ENCODE data around the gene ST6GALNAC4.
A peak's percentile ranks its signal among the peaks of the same experiment; 100 is the strongest.

Gene ST6GALNAC4

DNA sequence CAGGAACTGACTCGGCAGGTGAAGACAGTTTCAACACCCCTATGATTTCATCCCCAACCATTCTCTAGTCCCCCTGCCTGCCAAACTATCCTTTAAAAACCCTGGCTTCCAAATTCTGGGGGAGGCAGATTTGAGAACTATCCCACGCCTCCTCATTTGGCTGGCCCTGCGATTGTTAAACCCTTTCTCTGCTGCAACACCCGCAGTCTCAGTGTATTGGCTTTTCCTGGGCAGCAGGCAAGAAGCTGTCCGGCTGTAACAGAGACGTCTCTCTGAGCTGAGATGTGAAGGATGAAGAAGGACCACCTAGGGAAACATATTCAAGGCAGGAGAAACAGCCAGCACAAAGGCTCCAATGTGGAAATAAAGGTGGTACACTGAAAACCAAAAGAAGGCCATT lies 24.0 kb downstream of the ST6GALNAC4 start:
- Mint-ChIP-seq H3K27me3 (ENCODE audit: low read depth) (no peaks in the 10 kb centered on the region), H3K36me3 (ENCODE audit: low read depth) (peaks cover 77% of the 10 kb centered on the region), H3K9me3 (no peaks in the 10 kb centered on the region), H3K4me3 (no peak overlapping the region), H3K4me1 (peaks cover 10% of the 10 kb centered on the region), H3K27ac (peak overlapping the region in 2 of 3 experiments; percentile 52 to 54)
- TF ChIP-seq, protein P1, sequence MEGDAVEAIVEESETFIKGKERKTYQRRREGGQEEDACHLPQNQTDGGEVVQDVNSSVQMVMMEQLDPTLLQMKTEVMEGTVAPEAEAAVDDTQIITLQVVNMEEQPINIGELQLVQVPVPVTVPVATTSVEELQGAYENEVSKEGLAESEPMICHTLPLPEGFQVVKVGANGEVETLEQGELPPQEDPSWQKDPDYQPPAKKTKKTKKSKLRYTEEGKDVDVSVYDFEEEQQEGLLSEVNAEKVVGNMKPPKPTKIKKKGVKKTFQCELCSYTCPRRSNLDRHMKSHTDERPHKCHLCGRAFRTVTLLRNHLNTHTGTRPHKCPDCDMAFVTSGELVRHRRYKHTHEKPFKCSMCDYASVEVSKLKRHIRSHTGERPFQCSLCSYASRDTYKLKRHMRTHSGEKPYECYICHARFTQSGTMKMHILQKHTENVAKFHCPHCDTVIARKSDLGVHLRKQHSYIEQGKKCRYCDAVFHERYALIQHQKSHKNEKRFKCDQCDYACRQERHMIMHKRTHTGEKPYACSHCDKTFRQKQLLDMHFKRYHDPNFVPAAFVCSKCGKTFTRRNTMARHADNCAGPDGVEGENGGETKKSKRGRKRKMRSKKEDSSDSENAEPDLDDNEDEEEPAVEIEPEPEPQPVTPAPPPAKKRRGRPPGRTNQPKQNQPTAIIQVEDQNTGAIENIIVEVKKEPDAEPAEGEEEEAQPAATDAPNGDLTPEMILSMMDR (IDR thresholded peaks at IDR 0.05; ENCODE audit: unreplicated experiment in 3 of 3): no peak

DNA sequence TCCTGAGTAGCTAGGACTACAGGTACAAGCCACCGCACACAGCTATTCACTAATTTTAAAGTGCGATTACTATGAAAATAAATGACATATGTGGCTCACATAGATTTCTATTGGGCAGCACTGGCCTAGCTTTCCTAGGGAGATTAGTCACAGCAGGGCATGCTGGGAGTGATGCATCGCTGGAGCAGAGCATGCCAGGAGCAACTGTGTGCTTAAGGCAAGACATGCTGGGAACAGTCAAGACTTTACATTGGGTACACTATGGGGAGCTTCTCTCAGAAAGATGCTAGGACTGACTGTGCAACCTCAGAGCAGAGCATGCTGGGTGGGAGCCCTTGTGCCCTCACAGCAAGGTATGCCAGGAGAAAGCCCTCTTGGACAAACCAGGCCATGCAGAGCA lies 26.8 kb downstream of the ST6GALNAC4 start:
- no peaks in the 10 kb centered on the region for H3K4me1 Mint-ChIP-seq
- no peak overlapping the region for H3K4me3 Mint-ChIP-seq
- H3K27me3 Mint-ChIP-seq (ENCODE audit: low read depth): no peaks in the 10 kb centered on the region

DNA sequence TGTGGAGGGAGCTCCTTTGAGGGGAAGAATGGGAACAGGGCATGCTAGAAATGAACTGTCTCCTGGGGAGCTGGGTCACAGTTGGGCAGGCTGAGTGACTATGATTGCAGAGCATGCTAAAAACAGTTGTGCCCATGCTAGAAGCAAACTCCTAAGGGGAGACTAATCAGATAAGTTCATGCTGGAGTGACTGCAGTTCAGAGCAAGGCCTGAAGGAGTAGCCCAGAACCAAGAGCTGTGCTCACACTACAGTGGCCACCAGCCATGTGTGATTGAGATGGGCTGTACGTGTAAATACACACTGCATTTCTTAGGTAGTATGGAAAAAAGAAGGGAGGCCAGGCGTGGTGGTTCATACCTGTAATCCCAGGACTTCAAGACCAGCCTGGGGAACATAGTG lies 29.0 kb downstream of the ST6GALNAC4 start:
- H3K4me1 Mint-ChIP-seq: peaks cover 10% of the 10 kb centered on the region
- H3K27me3 Mint-ChIP-seq (ENCODE audit: low read depth): no peaks in the 10 kb centered on the region
- H3K9me3 Mint-ChIP-seq: no peaks in the 10 kb centered on the region
- TF ChIP-seq, protein P1 (IDR thresholded peaks at IDR 0.05; ENCODE audit: unreplicated experiment in 3 of 3): peak in 1 of 3 experiments; percentile 15
- no peak overlapping the region for H3K4me3 Mint-ChIP-seq
- H3K27ac Mint-ChIP-seq: peak overlapping the region in 1 of 3 experiments; percentile 52
- H3K36me3 Mint-ChIP-seq (ENCODE audit: low read depth): peaks cover 64% of the 10 kb centered on the region

More for the DNA sequence above, 26.8 kb downstream of the ST6GALNAC4 start:
- TF ChIP-seq, protein P1 (IDR thresholded peaks at IDR 0.05; ENCODE audit: unreplicated experiment in 3 of 3): no peak
- H3K36me3 Mint-ChIP-seq (ENCODE audit: low read depth): peaks cover 75% of the 10 kb centered on the region
- no peaks in the 10 kb centered on the region for H3K9me3 Mint-ChIP-seq
- H3K27ac Mint-ChIP-seq: no peak overlapping the region

DNA sequence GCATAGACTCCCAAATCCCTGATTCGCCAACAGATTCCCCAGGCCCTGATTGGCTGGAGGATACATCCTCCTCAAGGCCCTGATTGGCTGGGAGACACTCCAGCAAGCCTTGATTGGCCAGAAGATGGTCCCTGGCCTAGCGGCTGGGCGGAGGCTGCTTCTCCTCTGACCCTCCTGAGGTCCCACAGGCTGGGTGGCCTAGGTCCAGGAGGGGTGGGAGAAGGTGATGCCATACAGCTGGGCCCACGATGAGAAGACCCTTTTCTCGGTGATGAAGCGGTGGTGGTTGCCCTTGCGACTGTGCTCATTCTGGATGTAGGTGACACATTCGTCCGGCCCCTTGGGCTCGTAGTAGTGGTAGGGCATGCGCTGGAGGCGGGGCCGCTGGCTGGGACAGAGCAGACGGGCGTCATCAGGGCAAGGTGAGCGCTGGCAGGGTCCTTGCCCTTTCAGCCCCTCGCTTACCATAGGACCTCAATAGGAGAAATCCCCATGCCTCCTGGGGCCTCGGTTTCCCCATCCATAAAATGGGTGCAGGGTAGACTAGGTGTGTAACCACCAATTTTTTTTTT lies 30.4 kb downstream of the ST6GALNAC4 start:
- Mint-ChIP-seq H3K9me3 (no peaks in the 10 kb centered on the region), H3K36me3 (ENCODE audit: low read depth) (peaks cover 54% of the 10 kb centered on the region), H3K4me3 (no peak overlapping the region), H3K4me1 (peaks cover 10% of the 10 kb centered on the region), H3K27me3 (ENCODE audit: low read depth) (no peaks in the 10 kb centered on the region), H3K27ac (peak overlapping the region in 1 of 3 experiments; percentile 61)
- TF ChIP-seq, protein P1 (IDR thresholded peaks at IDR 0.05; ENCODE audit: unreplicated experiment in 3 of 3): no peak

DNA sequence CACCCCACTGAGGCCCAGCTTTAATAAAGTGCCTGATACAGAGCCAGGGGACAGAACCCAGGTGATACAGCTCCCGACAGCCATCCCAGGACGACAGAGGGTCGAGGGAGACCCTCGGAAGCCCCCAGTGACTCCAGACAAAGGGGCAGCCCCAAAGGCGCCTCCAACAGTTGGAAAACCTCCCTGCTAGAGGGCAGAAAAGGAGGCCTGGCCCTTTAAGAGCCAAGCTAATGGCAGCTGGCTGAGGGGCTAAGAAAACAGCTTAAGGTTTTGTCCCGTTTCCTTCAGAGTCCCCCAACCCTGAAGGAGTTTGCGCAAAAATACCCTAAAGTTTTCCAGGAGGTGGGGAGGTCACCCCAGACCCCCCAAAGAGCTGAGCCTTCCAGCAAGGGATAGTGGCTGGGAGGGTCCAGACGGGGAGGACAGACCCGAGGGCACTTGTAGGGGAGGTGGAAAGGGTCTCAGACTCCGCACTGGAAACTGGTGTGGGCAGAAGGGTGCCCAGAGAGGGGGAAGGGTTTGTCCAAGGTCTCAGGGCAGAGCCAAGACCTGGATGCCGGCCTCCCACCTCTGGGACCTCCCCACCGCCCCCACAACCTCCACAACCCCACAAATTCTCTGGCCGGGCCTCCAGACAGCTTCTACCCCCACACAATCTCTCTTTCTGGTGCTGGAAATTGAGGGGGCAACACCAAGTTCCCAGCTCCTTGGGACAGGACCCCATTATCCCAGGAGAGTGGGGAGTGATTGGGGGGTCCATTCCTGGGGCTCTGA lies 31.1 kb downstream of the ST6GALNAC4 start:
- peaks cover 10% of the 10 kb centered on the region for H3K4me1 Mint-ChIP-seq
- H3K9me3 Mint-ChIP-seq: no peaks in the 10 kb centered on the region
- H3K36me3 Mint-ChIP-seq (ENCODE audit: low read depth): peaks cover 46% of the 10 kb centered on the region
- no peaks in the 10 kb centered on the region for H3K27me3 Mint-ChIP-seq (ENCODE audit: low read depth)
- peak overlapping the region in 1 of 3 experiments; percentile 61 for H3K27ac Mint-ChIP-seq
- no peak overlapping the region for H3K4me3 Mint-ChIP-seq
- TF ChIP-seq, protein P1 (IDR thresholded peaks at IDR 0.05; ENCODE audit: unreplicated experiment in 3 of 3): no peak
